HEK293 (cell line): Measurements from ENCODE around the gene ANKRD23.

Experiments used
- CTCF ChIA-PET: fragments of 350-600 bp; formaldehyde crosslinking; extraction: SDS; loops from one replicate; lab custom pipeline; 2021; ENCODE audit warnings: antibody characterized with exemption; lab: Yijun Ruan, JAX
- POLR2A ChIA-PET: fragments of 300-600 bp; formaldehyde crosslinking; extraction: SDS; loops from one replicate; lab custom pipeline; 2020; ENCODE audit warnings: antibody characterized with exemption, inconsistent platforms; lab: Yijun Ruan, JAX
- H3K27ac ChIP-seq: fragments of 200-500 bp; sonication (Bioruptor generic); 2 replicates; pipeline ENCODE4 v1.5.1; 2014; ENCODE audit warnings: low read depth, low read length, control low read depth, inconsistent platforms; ENCODE audit errors: extremely low read depth
- H3K36me3 ChIP-seq, 2 experiments: fragments of 200-500 bp in 1 of 2; sonication (Bioruptor generic) in 1 of 2; 1 replicate in 1 of 2; 2 replicates in 1 of 2; pipeline ENCODE4 v1.5.1; 2014 to 2017; ENCODE audit warnings: inconsistent platforms in 2 of 2, low read length in 2 of 2; ENCODE audit not compliant: control insufficient read depth in 2 of 2, insufficient read depth in 1 of 2
- H3K4me1 ChIP-seq: fragments of 200-500 bp; sonication (Bioruptor generic); 2 replicates; pipeline ENCODE4 v1.5.1; 2014; ENCODE audit warnings: mild to moderate bottlenecking, low read length, inconsistent platforms; ENCODE audit not compliant: control insufficient read depth, insufficient read depth
- H3K4me3 ChIP-seq: 2 replicates; pipeline ENCODE4 v1.5.1; 2011; ENCODE audit warnings: low read depth, mild to moderate bottlenecking, control low read depth, low read length, moderate library complexity
- H3K9me3 ChIP-seq: fragments of 200-500 bp; sonication (Bioruptor generic); 2 replicates; pipeline ENCODE4 v1.5.1; 2014; ENCODE audit warnings: low read depth, low read length, inconsistent platforms; ENCODE audit not compliant: control insufficient read depth, insufficient read depth
- CTCF ChIP-seq: fragments of 450-650 bp; formaldehyde crosslinking; IDR thresholded peaks from 2 replicates; pipeline ENCODE4 v1.5.1; 2016; ENCODE audit warnings: missing biosample characterization, missing genetic modification characterization
- GLIS1 ChIP-seq: fragments of 450-650 bp; formaldehyde crosslinking; IDR thresholded peaks from 2 replicates; pipeline ENCODE4 v1.5.1; 2016; ENCODE audit warnings: missing biosample characterization, missing genetic modification characterization
- HIC1 ChIP-seq: fragments of 450-650 bp; formaldehyde crosslinking; IDR thresholded peaks from 2 replicates; pipeline ENCODE4 v1.5.1; 2016; ENCODE audit warnings: missing biosample characterization, missing genetic modification characterization
- HOXC10 ChIP-seq: sonication (generic); formaldehyde crosslinking; IDR thresholded peaks from 2 replicates; pipeline ENCODE4 v1.8.1; 2023; ENCODE audit warnings: mild to moderate bottlenecking, missing genetic modification reagents
- IKZF3 ChIP-seq: fragments of 450-650 bp; IDR thresholded peaks from 2 replicates; pipeline ENCODE4 v1.5.0; 2018; ENCODE audit warnings: missing biosample characterization, mild to moderate bottlenecking, missing genetic modification characterization, moderate library complexity
- KLF8 ChIP-seq: fragments of 450-650 bp; formaldehyde crosslinking; IDR thresholded peaks from 2 replicates; pipeline ENCODE4 v1.5.1; 2016; ENCODE audit warnings: missing biosample characterization, missing genetic modification characterization
- MYNN ChIP-seq: fragments of 450-650 bp; formaldehyde crosslinking; IDR thresholded peaks from 2 replicates; pipeline ENCODE4 v1.5.1; 2016; ENCODE audit warnings: missing biosample characterization, missing genetic modification characterization, borderline replicate concordance
- SP3 ChIP-seq: fragments of 450-650 bp; formaldehyde crosslinking; IDR thresholded peaks from 2 replicates; pipeline ENCODE4 v1.5.1; 2016; ENCODE audit warnings: missing biosample characterization, missing genetic modification characterization
- YY1 ChIP-seq: fragments of 450-650 bp; formaldehyde crosslinking; IDR thresholded peaks from 2 replicates; pipeline ENCODE4 v1.5.1; 2018; ENCODE audit warnings: missing biosample characterization, missing genetic modification characterization
- ZBTB10 ChIP-seq: fragments of 450-650 bp; formaldehyde crosslinking; IDR thresholded peaks from 2 replicates; pipeline ENCODE4 v1.5.1; 2016; ENCODE audit warnings: missing biosample characterization, missing genetic modification characterization
- ZBTB20 ChIP-seq: fragments of 450-650 bp; formaldehyde crosslinking; IDR thresholded peaks from 2 replicates; pipeline ENCODE4 v1.5.1; 2016; ENCODE audit warnings: missing biosample characterization, missing genetic modification characterization
- ZFP69B ChIP-seq: fragments of 450-650 bp; formaldehyde crosslinking; IDR thresholded peaks from 2 replicates; pipeline ENCODE4 v1.5.1; 2016; ENCODE audit warnings: missing biosample characterization, missing genetic modification characterization
- ZNF112 ChIP-seq: fragments of 450-650 bp; formaldehyde crosslinking; IDR thresholded peaks from 2 replicates; pipeline ENCODE4 v1.5.0; 2017; ENCODE audit warnings: missing biosample characterization, missing genetic modification characterization
- ZNF146 ChIP-seq: fragments of 450-650 bp; formaldehyde crosslinking; IDR thresholded peaks from 2 replicates; pipeline ENCODE4 v1.5.1; 2016; ENCODE audit warnings: missing biosample characterization, missing genetic modification characterization
- ZNF169 ChIP-seq: fragments of 450-650 bp; formaldehyde crosslinking; IDR thresholded peaks from 2 replicates; pipeline ENCODE4 v1.5.1; 2016; ENCODE audit warnings: missing biosample characterization, missing genetic modification characterization
- ZNF184 ChIP-seq: fragments of 450-650 bp; IDR thresholded peaks from 2 replicates; pipeline ENCODE4 v1.5.1; 2018; ENCODE audit warnings: missing biosample characterization, mild to moderate bottlenecking, missing genetic modification characterization
- ZNF214 ChIP-seq: fragments of 450-650 bp; formaldehyde crosslinking; IDR thresholded peaks from 2 replicates; pipeline ENCODE4 v1.5.1; 2017; ENCODE audit warnings: missing biosample characterization, mild to moderate bottlenecking, missing genetic modification characterization, borderline replicate concordance
- ZNF24 ChIP-seq: fragments of 450-650 bp; formaldehyde crosslinking; IDR thresholded peaks from 2 replicates; pipeline ENCODE4 v1.5.1; 2016; ENCODE audit warnings: missing biosample characterization, missing genetic modification characterization
- ZNF248 ChIP-seq: fragments of 450-650 bp; formaldehyde crosslinking; IDR thresholded peaks from 2 replicates; pipeline ENCODE4 v1.5.1; 2017; ENCODE audit warnings: missing biosample characterization, missing genetic modification characterization
- ZNF416 ChIP-seq: fragments of 450-650 bp; formaldehyde crosslinking; IDR thresholded peaks from 2 replicates; pipeline ENCODE4 v1.5.1; 2016; ENCODE audit warnings: missing biosample characterization, missing genetic modification characterization
- ZNF426 ChIP-seq: fragments of 450-650 bp; formaldehyde crosslinking; IDR thresholded peaks from 2 replicates; pipeline ENCODE4 v1.5.1; 2017; ENCODE audit warnings: missing biosample characterization, missing genetic modification characterization, mild to moderate bottlenecking, inconsistent platforms, moderate library complexity
- ZNF48 ChIP-seq: fragments of 450-650 bp; formaldehyde crosslinking; IDR thresholded peaks from 2 replicates; pipeline ENCODE4 v1.5.1; 2016; ENCODE audit warnings: missing biosample characterization, missing genetic modification characterization
- ZNF600 ChIP-seq: fragments of 450-650 bp; formaldehyde crosslinking; IDR thresholded peaks from 2 replicates; pipeline ENCODE4 v1.5.1; 2016; ENCODE audit warnings: missing biosample characterization, missing genetic modification characterization
- ZNF624 ChIP-seq: fragments of 450-650 bp; formaldehyde crosslinking; IDR thresholded peaks from 2 replicates; pipeline ENCODE4 v1.5.1; 2017; ENCODE audit warnings: missing biosample characterization, missing genetic modification characterization
- ZNF704 ChIP-seq: fragments of 450-650 bp; formaldehyde crosslinking; IDR thresholded peaks from 2 replicates; pipeline ENCODE4 v1.5.1; 2016; ENCODE audit warnings: missing biosample characterization, missing genetic modification characterization
- ZNF776 ChIP-seq: fragments of 450-650 bp; formaldehyde crosslinking; IDR thresholded peaks from 2 replicates; pipeline ENCODE4 v1.5.0; 2017; ENCODE audit warnings: missing biosample characterization, missing genetic modification characterization, borderline replicate concordance
- ZNF777 ChIP-seq: fragments of 450-650 bp; formaldehyde crosslinking; IDR thresholded peaks from 2 replicates; pipeline ENCODE4 v1.5.1; 2017; ENCODE audit warnings: missing biosample characterization, missing genetic modification characterization, borderline replicate concordance
- ZNF791 ChIP-seq: fragments of 450-650 bp; formaldehyde crosslinking; IDR thresholded peaks from 2 replicates; pipeline ENCODE4 v1.5.1; 2016; ENCODE audit warnings: missing biosample characterization, missing genetic modification characterization
- ZNF843 ChIP-seq: fragments of 450-650 bp; formaldehyde crosslinking; IDR thresholded peaks from 2 replicates; pipeline ENCODE4 v1.5.1; 2016; ENCODE audit warnings: missing biosample characterization, missing genetic modification characterization
- ZSCAN30 ChIP-seq: fragments of 450-650 bp; IDR thresholded peaks from 2 replicates; pipeline ENCODE4 v1.5.1; 2018; ENCODE audit warnings: missing biosample characterization, mild to moderate bottlenecking, missing genetic modification characterization, moderate library complexity

The ANKRD23 gene

GRCh38 chr2:96816127-96816835, 27.5 kb downstream of the ANKRD23 start, which contains the start of gene CNNM3:
CNNM3 (plus strand) TSS chr2:96816268; CDS start chr2:96816278, 10 bp downstream.
- H3K27ac ChIP-seq = peak within 1 kb of the TSS; percentile 86
- peak within 1 kb of the TSS; percentile 75 for H3K4me3 ChIP-seq
- H3K4me1 ChIP-seq = peaks cover 15% of the 10 kb centered on the region
- H3K36me3 ChIP-seq = peaks cover 6 to 36% of the 10 kb centered on the region in 2 experiments; a peak in 2 of 3 replicates
- CTCF ChIA-PET = interaction anchor here (0.7 kb wide), 1 partner anchor 480 kb away, joined by 3 read pairs; no protein-coding TSS in a partner anchor
- H3K9me3 ChIP-seq = no peaks in the 10 kb centered on the region
- POLR2A ChIA-PET = interaction anchor here (0.8 to 1.7 kb wide), 11 partner anchors 17 to 178 kb away, joined by 3 to 7 read pairs (median 3); partner anchors contain the start of genes ANKRD39, CNNM4 and KANSL3
- TF ChIP-seq HIC1 (tag by site-specific recombination) (peak; percentile 73; the same call in 1 of the 2 replicates), ZNF112 (no peak), ZNF24 (tag by site-specific recombination) (no peak), ZNF426 (no peak), ZFP69B (no peak; the same call in 1 of the 2 replicates), ZBTB10 (tag by site-specific recombination) (no peak), ZNF791 (tag by site-specific recombination) (no peak), ZNF600 (no peak), YY1 (tag by site-specific recombination) (peak; percentile 65), ZNF776 (tag by site-specific recombination) (no peak), ZNF169 (tag by site-specific recombination) (no peak), CTCF (tag by site-specific recombination) (peak; percentile 81), IKZF3 (no peak), ZBTB20 (tag by site-specific recombination) (peak; percentile 73), ZNF184 (tag by site-specific recombination) (no peak), HOXC10 (CRISPR knock-in tag) (peak; percentile 74; the same call in 1 of the 2 replicates), GLIS1 (tag by site-specific recombination) (peak; percentile 67), ZNF704 (no peak), ZSCAN30 (tag by site-specific recombination) (peak; percentile 42; the same call in 1 of the 2 replicates), ZNF146 (tag by site-specific recombination) (no peak), ZNF624 (tag by site-specific recombination) (no peak), ZNF248 (tag by site-specific recombination) (no peak), ZNF214 (tag by site-specific recombination) (no peak), SP3 (tag by site-specific recombination) (peak; percentile 61), ZNF843 (tag by site-specific recombination) (no peak), MYNN (tag by site-specific recombination) (no peak), ZNF48 (tag by site-specific recombination) (no peak), ZNF416 (tag by site-specific recombination) (no peak), ZNF777 (tag by site-specific recombination) (no peak), KLF8 (tag by site-specific recombination) (peak; percentile 79; the same call in 1 of the 2 replicates)
